GM23338 (cell line): ENCODE results near the gene PAQR8. TPM values are rescaled to one million over a fixed set of nuclear protein-coding genes. Genes with fewer than 3 reads are reported as not detected.

Source experiments
- ATAC-seq: fragments of 200-7000 bp; cut with Tn5 transposase; 3 replicates; pipeline ENCODE4 v1.9.1; 2020
- DNase-seq: peaks from one replicate; pipeline ENCODE4 v3.0.0-alpha.2; 2015; ENCODE audit warnings: low spot score
- H2AFZ ChIP-seq: fragments of 200-600 bp; sonication (generic); 2 replicates; pipeline ENCODE4 v1.8.0; 2016; ENCODE audit warnings: antibody characterized with exemption, mild to moderate bottlenecking, moderate library complexity
- H3F3A ChIP-seq: fragments of 200-600 bp; sonication (generic); replicated peaks from 2 replicates; pipeline ENCODE4 v1.8.0; 2017; ENCODE audit warnings: antibody characterized with exemption, mixed run types, low read depth
- H3K27ac ChIP-seq: fragments of 200-600 bp; sonication (generic); 2 replicates; pipeline ENCODE4 v1.6.1; 2016; ENCODE audit warnings: low read depth
- H3K27me3 ChIP-seq: fragments of 200-600 bp; sonication (generic); 2 replicates; pipeline ENCODE4 v1.8.0; 2016; ENCODE audit warnings: mild to moderate bottlenecking, mixed run types, moderate library complexity; ENCODE audit not compliant: insufficient read depth
- H3K36me3 ChIP-seq: fragments of 200-600 bp; sonication (generic); 2 replicates; pipeline ENCODE4 v1.8.0; 2016; ENCODE audit warnings: mild to moderate bottlenecking; ENCODE audit not compliant: insufficient read depth
- H3K4me1 ChIP-seq: fragments of 200-600 bp; sonication (generic); 2 replicates; pipeline ENCODE4 v1.8.0; 2016; ENCODE audit warnings: mild to moderate bottlenecking, moderate library complexity; ENCODE audit not compliant: insufficient read depth
- H3K4me2 ChIP-seq: fragments of 200-600 bp; sonication (generic); 2 replicates; pipeline ENCODE4 v1.7.1; 2017; ENCODE audit warnings: mixed run types
- H3K4me3 ChIP-seq: fragments of 200-600 bp; sonication (generic); 2 replicates; pipeline ENCODE4 v1.6.1; 2016; ENCODE audit warnings: mixed run types
- H3K79me2 ChIP-seq: fragments of 200-600 bp; sonication (generic); replicated peaks from 2 replicates; pipeline ENCODE4 v1.8.0; 2017; ENCODE audit warnings: mild to moderate bottlenecking; ENCODE audit not compliant: insufficient read depth
- H3K9me2 ChIP-seq: fragments of 200-600 bp; sonication (generic); 2 replicates; pipeline ENCODE4 v1.8.0; 2017; ENCODE audit not compliant: insufficient read depth
- H4K20me1 ChIP-seq: fragments of 200-600 bp; sonication (generic); replicated peaks from 2 replicates; pipeline ENCODE4 v1.8.0; 2017; ENCODE audit warnings: mild to moderate bottlenecking; ENCODE audit not compliant: insufficient read depth
- H3K27ac Mint-ChIP-seq: 2 replicates; pipeline ENCODE4 v1.8.0; 2020; ENCODE audit warnings: inconsistent platforms, mild to moderate bottlenecking, moderate library complexity, mixed read lengths
- H3K27me3 Mint-ChIP-seq: 3 replicates; pipeline ENCODE4 v1.8.0; 2022; ENCODE audit warnings: low read depth, mild to moderate bottlenecking, moderate library complexity, mixed read lengths, inconsistent platforms; ENCODE audit not compliant: insufficient read depth, poor library complexity
- H3K36me3 Mint-ChIP-seq: 3 replicates; pipeline ENCODE4 v1.8.0; 2021; ENCODE audit warnings: low read depth, mild to moderate bottlenecking, inconsistent platforms, moderate library complexity, mixed read lengths
- H3K4me1 Mint-ChIP-seq: 3 replicates; pipeline ENCODE4 v1.8.0; 2020; ENCODE audit warnings: mild to moderate bottlenecking, inconsistent platforms, mixed read lengths
- H3K4me3 Mint-ChIP-seq: 3 replicates; pipeline ENCODE4 v1.8.0; 2021; ENCODE audit warnings: moderate library complexity, mild to moderate bottlenecking, inconsistent platforms, mixed read lengths
- H3K9me3 Mint-ChIP-seq: 3 replicates; pipeline ENCODE4 v1.8.0; 2020; ENCODE audit warnings: moderate library complexity, mild to moderate bottlenecking, inconsistent platforms, mixed read lengths
- EZH2 ChIP-seq: fragments of 200-600 bp; sonication (generic); IDR thresholded peaks from one replicate; pipeline ENCODE4 v1.8.0; 2017; ENCODE audit warnings: antibody characterized with exemption, mild to moderate bottlenecking, low read depth; ENCODE audit not compliant: unreplicated experiment
- EZH2phosphoT487 ChIP-seq: fragments of 200-600 bp; sonication (generic); IDR thresholded peaks from one replicate; pipeline ENCODE4 v1.8.1; 2018; ENCODE audit warnings: antibody characterized with exemption; ENCODE audit not compliant: unreplicated experiment
- POLR2AphosphoS5 ChIP-seq: IDR thresholded peaks from 2 replicates; pipeline ENCODE4 v1.6.1; 2016; ENCODE audit warnings: antibody characterized with exemption, low read depth
- polyA plus RNA-seq: library from polyadenylated mRNA; unstranded; fragments of >200 nt; fragmentation: Nextera tagmentation; extraction: Ambion mirVana; gene quantifications from 2 replicates; pipeline ENCODE4 v1.2.1, GENCODE V29; 2016
- total RNA-seq: library from RNA; depleted of rRNA; stranded (reverse); fragments of >200 nt; shearing (Covaris generic); gene quantifications from 2 replicates; pipeline ENCODE4 v1.2.3, GENCODE V29; 2014
- TF ChIP-seq, protein P1 (sequence below): fragments of 250-450 bp; sonication (Bioruptor Pico); IDR thresholded peaks from 2 replicates; pipeline ENCODE4 v1.5.0; 2020; ENCODE audit warnings: mild to moderate bottlenecking, moderate library complexity
- TF ChIP-seq, protein P2 (sequence below): IDR thresholded peaks from 2 replicates; pipeline ENCODE4 v1.6.1; 2016; ENCODE audit warnings: antibody characterized with exemption
- TF ChIP-seq, protein P3 (sequence below), 2 experiments: fragments of 200-600 bp in 1 of 2; sonication (generic) in 1 of 2; conservative IDR thresholded peaks; 2 replicates each; pipeline versions ENCODE4 v1.5.1 to v1.6.1; 2016 to 2017; ENCODE audit warnings: antibody characterized with exemption in 2 of 2, low read depth in 2 of 2, mild to moderate bottlenecking in 2 of 2, moderate library complexity in 1 of 2
- TF ChIP-seq, protein P4 (sequence below): IDR thresholded peaks from one replicate; pipeline ENCODE4 v1.6.1; 2018; ENCODE audit warnings: antibody characterized with exemption; ENCODE audit not compliant: unreplicated experiment

Gene PAQR8
- total and polyA plus RNA-seq, 2 experiments from 2014 or later = 3.6 to 11.2 TPM

DNA sequence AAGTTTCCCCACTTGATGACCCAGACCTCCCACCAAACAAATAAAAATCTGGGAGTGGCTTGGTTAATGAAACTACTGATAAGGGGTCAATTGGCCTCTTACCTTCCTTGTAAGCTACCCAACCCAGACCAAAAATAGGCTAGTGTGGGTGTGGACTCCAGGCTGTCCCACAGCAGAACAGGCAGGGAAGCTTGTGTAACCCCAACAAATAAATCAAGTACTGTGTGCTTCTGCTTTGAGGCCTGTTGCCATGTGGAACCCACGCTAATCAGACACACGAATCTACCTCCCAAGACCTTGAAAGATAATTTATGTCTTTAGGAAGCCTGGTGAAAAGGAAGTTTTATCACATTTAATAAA, 33.7 kb upstream of the PAQR8 start:
- Mint-ChIP-seq H3K9me3 (0 out of 3 replicates have a peak, but pooled peaks cover 2% of the 10 kb centered on the region), H3K27me3 (peaks cover under 1% of the 10 kb centered on the region), H3K27ac (no peak overlapping the region), H3K36me3 (no peaks in the 10 kb centered on the region; the same call in 2 of the 3 replicates), H3K4me1 (peaks cover 33% of the 10 kb centered on the region), H3K4me3 (no peak overlapping the region)
- Histone ChIP-seq H3K36me3 (no peaks in the 10 kb centered on the region), H4K20me1 (no peaks in the 10 kb centered on the region), H3K27ac (no peak overlapping the region), H3K27me3 (no peaks in the 10 kb centered on the region), H3K4me3 (no peak overlapping the region), H3F3A (0 out of 2 replicates have a peak, but pooled peaks cover 4% of the 10 kb centered on the region), H3K4me1 (peaks cover 18% of the 10 kb centered on the region), H3K4me2 (no peak overlapping the region), H3K9me2 (0 out of 2 replicates have a peak, but pooled peaks cover 8% of the 10 kb centered on the region), H3K79me2 (no peaks in the 10 kb centered on the region), H2AFZ (no peak overlapping the region)
- ATAC-seq (no peak), DNase-seq (no peak)
- TF ChIP-seq EZH2 (no peak), POLR2AphosphoS5 (no peak), EZH2phosphoT487 (no peak)
- TF ChIP-seq, protein P1, sequence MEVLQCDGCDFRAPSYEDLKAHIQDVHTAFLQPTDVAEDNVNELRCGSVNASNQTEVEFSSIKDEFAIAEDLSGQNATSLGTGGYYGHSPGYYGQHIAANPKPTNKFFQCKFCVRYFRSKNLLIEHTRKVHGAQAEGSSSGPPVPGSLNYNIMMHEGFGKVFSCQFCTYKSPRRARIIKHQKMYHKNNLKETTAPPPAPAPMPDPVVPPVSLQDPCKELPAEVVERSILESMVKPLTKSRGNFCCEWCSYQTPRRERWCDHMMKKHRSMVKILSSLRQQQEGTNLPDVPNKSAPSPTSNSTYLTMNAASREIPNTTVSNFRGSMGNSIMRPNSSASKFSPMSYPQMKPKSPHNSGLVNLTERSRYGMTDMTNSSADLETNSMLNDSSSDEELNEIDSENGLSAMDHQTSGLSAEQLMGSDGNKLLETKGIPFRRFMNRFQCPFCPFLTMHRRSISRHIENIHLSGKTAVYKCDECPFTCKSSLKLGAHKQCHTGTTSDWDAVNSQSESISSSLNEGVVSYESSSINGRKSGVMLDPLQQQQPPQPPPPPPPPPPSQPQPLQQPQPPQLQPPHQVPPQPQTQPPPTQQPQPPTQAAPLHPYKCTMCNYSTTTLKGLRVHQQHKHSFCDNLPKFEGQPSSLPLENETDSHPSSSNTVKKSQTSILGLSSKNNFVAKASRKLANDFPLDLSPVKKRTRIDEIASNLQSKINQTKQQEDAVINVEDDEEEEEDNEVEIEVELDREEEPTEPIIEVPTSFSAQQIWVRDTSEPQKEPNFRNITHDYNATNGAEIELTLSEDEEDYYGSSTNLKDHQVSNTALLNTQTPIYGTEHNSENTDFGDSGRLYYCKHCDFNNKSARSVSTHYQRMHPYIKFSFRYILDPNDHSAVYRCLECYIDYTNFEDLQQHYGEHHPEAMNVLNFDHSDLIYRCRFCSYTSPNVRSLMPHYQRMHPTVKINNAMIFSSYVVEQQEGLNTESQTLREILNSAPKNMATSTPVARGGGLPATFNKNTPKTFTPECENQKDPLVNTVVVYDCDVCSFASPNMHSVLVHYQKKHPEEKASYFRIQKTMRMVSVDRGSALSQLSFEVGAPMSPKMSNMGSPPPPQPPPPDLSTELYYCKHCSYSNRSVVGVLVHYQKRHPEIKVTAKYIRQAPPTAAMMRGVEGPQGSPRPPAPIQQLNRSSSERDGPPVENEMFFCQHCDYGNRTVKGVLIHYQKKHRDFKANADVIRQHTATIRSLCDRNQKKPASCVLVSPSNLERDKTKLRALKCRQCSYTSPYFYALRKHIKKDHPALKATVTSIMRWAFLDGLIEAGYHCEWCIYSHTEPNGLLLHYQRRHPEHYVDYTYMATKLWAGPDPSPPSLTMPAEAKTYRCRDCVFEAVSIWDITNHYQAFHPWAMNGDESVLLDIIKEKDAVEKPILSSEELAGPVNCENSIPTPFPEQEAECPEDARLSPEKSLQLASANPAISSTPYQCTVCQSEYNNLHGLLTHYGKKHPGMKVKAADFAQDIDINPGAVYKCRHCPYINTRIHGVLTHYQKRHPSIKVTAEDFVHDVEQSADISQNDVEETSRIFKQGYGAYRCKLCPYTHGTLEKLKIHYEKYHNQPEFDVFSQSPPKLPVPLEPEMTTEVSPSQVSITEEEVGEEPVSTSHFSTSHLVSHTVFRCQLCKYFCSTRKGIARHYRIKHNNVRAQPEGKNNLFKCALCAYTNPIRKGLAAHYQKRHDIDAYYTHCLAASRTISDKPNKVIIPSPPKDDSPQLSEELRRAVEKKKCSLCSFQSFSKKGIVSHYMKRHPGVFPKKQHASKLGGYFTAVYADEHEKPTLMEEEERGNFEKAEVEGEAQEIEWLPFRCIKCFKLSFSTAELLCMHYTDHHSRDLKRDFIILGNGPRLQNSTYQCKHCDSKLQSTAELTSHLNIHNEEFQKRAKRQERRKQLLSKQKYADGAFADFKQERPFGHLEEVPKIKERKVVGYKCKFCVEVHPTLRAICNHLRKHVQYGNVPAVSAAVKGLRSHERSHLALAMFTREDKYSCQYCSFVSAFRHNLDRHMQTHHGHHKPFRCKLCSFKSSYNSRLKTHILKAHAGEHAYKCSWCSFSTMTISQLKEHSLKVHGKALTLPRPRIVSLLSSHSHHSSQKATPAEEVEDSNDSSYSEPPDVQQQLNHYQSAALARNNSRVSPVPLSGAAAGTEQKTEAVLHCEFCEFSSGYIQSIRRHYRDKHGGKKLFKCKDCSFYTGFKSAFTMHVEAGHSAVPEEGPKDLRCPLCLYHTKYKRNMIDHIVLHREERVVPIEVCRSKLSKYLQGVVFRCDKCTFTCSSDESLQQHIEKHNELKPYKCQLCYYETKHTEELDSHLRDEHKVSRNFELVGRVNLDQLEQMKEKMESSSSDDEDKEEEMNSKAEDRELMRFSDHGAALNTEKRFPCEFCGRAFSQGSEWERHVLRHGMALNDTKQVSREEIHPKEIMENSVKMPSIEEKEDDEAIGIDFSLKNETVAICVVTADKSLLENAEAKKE (CRISPR knock-in tag) = no peak
- TF ChIP-seq, protein P2, sequence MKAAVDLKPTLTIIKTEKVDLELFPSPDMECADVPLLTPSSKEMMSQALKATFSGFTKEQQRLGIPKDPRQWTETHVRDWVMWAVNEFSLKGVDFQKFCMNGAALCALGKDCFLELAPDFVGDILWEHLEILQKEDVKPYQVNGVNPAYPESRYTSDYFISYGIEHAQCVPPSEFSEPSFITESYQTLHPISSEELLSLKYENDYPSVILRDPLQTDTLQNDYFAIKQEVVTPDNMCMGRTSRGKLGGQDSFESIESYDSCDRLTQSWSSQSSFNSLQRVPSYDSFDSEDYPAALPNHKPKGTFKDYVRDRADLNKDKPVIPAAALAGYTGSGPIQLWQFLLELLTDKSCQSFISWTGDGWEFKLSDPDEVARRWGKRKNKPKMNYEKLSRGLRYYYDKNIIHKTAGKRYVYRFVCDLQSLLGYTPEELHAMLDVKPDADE = no peak
- TF ChIP-seq, protein P3, sequence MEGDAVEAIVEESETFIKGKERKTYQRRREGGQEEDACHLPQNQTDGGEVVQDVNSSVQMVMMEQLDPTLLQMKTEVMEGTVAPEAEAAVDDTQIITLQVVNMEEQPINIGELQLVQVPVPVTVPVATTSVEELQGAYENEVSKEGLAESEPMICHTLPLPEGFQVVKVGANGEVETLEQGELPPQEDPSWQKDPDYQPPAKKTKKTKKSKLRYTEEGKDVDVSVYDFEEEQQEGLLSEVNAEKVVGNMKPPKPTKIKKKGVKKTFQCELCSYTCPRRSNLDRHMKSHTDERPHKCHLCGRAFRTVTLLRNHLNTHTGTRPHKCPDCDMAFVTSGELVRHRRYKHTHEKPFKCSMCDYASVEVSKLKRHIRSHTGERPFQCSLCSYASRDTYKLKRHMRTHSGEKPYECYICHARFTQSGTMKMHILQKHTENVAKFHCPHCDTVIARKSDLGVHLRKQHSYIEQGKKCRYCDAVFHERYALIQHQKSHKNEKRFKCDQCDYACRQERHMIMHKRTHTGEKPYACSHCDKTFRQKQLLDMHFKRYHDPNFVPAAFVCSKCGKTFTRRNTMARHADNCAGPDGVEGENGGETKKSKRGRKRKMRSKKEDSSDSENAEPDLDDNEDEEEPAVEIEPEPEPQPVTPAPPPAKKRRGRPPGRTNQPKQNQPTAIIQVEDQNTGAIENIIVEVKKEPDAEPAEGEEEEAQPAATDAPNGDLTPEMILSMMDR (conservative IDR thresholded peaks at IDR 0.05; ENCODE audit: low read depth in 2 of 2) = no peak
- TF ChIP-seq, protein P4, sequence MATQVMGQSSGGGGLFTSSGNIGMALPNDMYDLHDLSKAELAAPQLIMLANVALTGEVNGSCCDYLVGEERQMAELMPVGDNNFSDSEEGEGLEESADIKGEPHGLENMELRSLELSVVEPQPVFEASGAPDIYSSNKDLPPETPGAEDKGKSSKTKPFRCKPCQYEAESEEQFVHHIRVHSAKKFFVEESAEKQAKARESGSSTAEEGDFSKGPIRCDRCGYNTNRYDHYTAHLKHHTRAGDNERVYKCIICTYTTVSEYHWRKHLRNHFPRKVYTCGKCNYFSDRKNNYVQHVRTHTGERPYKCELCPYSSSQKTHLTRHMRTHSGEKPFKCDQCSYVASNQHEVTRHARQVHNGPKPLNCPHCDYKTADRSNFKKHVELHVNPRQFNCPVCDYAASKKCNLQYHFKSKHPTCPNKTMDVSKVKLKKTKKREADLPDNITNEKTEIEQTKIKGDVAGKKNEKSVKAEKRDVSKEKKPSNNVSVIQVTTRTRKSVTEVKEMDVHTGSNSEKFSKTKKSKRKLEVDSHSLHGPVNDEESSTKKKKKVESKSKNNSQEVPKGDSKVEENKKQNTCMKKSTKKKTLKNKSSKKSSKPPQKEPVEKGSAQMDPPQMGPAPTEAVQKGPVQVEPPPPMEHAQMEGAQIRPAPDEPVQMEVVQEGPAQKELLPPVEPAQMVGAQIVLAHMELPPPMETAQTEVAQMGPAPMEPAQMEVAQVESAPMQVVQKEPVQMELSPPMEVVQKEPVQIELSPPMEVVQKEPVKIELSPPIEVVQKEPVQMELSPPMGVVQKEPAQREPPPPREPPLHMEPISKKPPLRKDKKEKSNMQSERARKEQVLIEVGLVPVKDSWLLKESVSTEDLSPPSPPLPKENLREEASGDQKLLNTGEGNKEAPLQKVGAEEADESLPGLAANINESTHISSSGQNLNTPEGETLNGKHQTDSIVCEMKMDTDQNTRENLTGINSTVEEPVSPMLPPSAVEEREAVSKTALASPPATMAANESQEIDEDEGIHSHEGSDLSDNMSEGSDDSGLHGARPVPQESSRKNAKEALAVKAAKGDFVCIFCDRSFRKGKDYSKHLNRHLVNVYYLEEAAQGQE = no peak
